Neural crest cell (in vitro differentiated cells): Measurements from ENCODE around the gene RAB40A. TPM values are rescaled to one million over a fixed set of nuclear protein-coding genes. Genes with fewer than 3 reads are reported as not detected.

ENCODE experiments used
- DNase-seq: peaks from one replicate; pipeline ENCODE4 v3.0.0; 2021; ENCODE audit warnings: low read depth, mixed read lengths, low spot score
- H3K27ac Mint-ChIP-seq: one replicate; pipeline ENCODE4 v1.8.0; 2021; ENCODE audit warnings: mild to moderate bottlenecking, mixed read lengths; ENCODE audit not compliant: unreplicated experiment
- H3K27me3 Mint-ChIP-seq: 2 replicates; pipeline ENCODE4 v1.8.0; 2021; ENCODE audit warnings: low read depth, mild to moderate bottlenecking, mixed read lengths
- H3K36me3 Mint-ChIP-seq: 2 replicates; pipeline ENCODE4 v1.8.0; 2021; ENCODE audit warnings: low read depth, mild to moderate bottlenecking, mixed read lengths
- H3K4me1 Mint-ChIP-seq: 2 replicates; pipeline ENCODE4 v1.8.0; 2021; ENCODE audit warnings: mixed read lengths
- H3K4me3 Mint-ChIP-seq: one replicate; pipeline ENCODE4 v1.8.0; 2021; ENCODE audit warnings: mild to moderate bottlenecking, mixed read lengths
- H3K9me3 Mint-ChIP-seq: 2 replicates; pipeline ENCODE4 v1.8.0; 2021; ENCODE audit warnings: mixed read lengths
- CTCF ChIP-seq: fragments of 200-600 bp; sonication (generic); conservative IDR thresholded peaks from 2 replicates; pipeline ENCODE4 v1.5.0; 2021; ENCODE audit warnings: antibody characterized with exemption, mild to moderate bottlenecking
- total RNA-seq: library from RNA; stranded (reverse); gene quantifications from 2 replicates; pipeline ENCODE4 v1.2.1, GENCODE V29; 2021

Gene RAB40A
- total RNA-seq, 1 donor from 2014 or later: 0.70 TPM

DNA sequence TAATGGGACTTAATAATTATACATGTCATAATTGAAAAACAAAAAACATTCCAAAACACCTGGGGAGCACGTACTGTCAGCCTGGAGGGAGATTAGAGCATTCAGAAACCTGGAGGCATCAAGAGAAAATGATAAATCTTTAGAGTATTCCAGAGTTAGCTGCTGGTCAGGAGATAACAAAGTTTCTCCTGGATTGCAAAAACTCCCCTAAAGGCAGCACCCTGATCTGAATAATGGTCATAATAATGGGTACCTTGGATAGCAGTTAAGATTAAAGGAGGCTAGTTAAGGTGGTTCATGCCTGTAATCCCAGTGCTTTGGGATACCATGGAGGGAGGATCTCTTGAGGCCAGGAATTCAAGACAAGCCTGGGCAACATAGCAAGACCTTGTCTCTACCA lies 15.9 kb upstream of the RAB40A start:
- Mint-ChIP-seq H3K9me3 (no peaks in the 10 kb centered on the region), H3K4me3 (no peak overlapping the region), H3K27me3 (no peaks in the 10 kb centered on the region), H3K27ac (no peak overlapping the region), H3K36me3 (no peaks in the 10 kb centered on the region), H3K4me1 (peaks cover 7% of the 10 kb centered on the region)
- TF ChIP-seq CTCF: no peak
- no peak for DNase-seq

GRCh38 chrX:103533511-103534216 lies 14.4 kb upstream of the RAB40A start:
- peak; percentile 91 for TF ChIP-seq CTCF
- peaks cover 7% of the 10 kb centered on the region for H3K4me1 Mint-ChIP-seq

GRCh38 chrX:103531002-103531401 lies 11.7 kb upstream of the RAB40A start:
- TF ChIP-seq CTCF: no peak
- no peaks in the 10 kb centered on the region for H3K27me3 Mint-ChIP-seq
- DNase-seq: no peak
- H3K36me3 Mint-ChIP-seq: no peaks in the 10 kb centered on the region
- H3K9me3 Mint-ChIP-seq: no peaks in the 10 kb centered on the region
- no peak overlapping the region for H3K4me3 Mint-ChIP-seq
- peaks cover 7% of the 10 kb centered on the region for H3K4me1 Mint-ChIP-seq
- no peak overlapping the region for H3K27ac Mint-ChIP-seq

More at GRCh38 chrX:103533511-103534216, 14.4 kb upstream of the RAB40A start:
- Mint-ChIP-seq H3K36me3 (no peaks in the 10 kb centered on the region), H3K9me3 (no peaks in the 10 kb centered on the region), H3K4me3 (peak overlapping the region; percentile 88), H3K27ac (peak overlapping the region; percentile 90), H3K27me3 (no peaks in the 10 kb centered on the region)
- DNase-seq: peak; percentile 85

- Mint-ChIP-seq H3K9me3 (no peaks in the 10 kb centered on the region), H3K36me3 (no peaks in the 10 kb centered on the region), H3K27me3 (no peaks in the 10 kb centered on the region), H3K4me3 (no peak overlapping the region), H3K4me1 (peaks cover 7% of the 10 kb centered on the region), H3K27ac (no peak overlapping the region)
- no peak for DNase-seq
- TF ChIP-seq CTCF: no peak
Observed at GRCh38 chrX:103530545-103530944, 11.3 kb upstream of the RAB40A start.

- H3K27ac Mint-ChIP-seq: no peak overlapping the region
- H3K4me3 Mint-ChIP-seq: no peak overlapping the region
- no peaks in the 10 kb centered on the region for H3K36me3 Mint-ChIP-seq
- no peak for DNase-seq
- no peaks in the 10 kb centered on the region for H3K9me3 Mint-ChIP-seq
- no peaks in the 10 kb centered on the region for H3K27me3 Mint-ChIP-seq
- TF ChIP-seq CTCF: no peak
- H3K4me1 Mint-ChIP-seq: peaks cover 7% of the 10 kb centered on the region
Observed at GRCh38 chrX:103529550-103529949, 10.3 kb upstream of the RAB40A start.
